GOT3 (cell line): ENCODE data around the gene SPTB.
"Not testable (repeated sequence)": the region's sequence is repeated elsewhere in the genome, so short reads cannot be mapped to it uniquely, and the experiment has no call there.

Source experiments
- DNase-seq: peaks from one replicate; lab custom pipeline; 2025; ENCODE audit warnings: mixed read lengths; lab: John Stamatoyannopoulos, UW

The SPTB gene

DNA sequence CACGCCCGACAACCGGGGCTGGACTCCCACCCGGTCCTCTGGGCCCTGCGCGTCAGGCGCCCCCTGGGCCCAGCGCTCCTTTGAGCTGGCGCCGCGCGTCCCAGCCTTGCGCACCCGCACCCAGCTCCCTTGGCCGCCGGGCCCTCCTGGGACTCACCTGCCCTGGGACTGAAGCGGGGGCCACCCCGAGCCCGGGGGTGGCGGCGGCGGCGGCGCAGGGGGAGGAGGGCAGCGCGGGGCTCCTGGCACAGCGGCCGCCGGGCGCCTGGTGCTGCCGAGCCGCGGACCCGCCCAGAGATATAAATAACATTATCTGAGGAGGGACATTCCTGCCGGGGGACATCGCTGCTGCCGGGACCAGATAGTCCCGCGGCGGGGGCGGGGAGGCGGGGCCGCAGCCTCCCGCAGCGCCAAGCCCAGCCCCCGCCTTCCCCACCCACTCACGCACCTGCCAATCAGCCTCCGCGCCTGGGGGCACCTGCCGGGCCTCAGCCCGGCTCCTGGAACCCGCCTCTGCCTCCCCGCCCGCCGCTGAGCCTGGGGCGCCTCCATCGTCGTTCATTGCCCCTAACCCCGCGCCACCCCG lies at the start of gene SPTB:
Gene SPTB (minus strand): TSS at position 273 of the 586 bp plus-strand sequence. CDS start 56,813 bp downstream, outside the sequence.
- DNase-seq, result no peak

GRCh38 chr14:64929014-64929359 lies 49.3 kb upstream of the SPTB start:
- DNase-seq, result no peak

- DNase-seq, result no peak
Observed at GRCh38 chr14:64928239-64929013, 48.7 kb upstream of the SPTB start.

DNA sequence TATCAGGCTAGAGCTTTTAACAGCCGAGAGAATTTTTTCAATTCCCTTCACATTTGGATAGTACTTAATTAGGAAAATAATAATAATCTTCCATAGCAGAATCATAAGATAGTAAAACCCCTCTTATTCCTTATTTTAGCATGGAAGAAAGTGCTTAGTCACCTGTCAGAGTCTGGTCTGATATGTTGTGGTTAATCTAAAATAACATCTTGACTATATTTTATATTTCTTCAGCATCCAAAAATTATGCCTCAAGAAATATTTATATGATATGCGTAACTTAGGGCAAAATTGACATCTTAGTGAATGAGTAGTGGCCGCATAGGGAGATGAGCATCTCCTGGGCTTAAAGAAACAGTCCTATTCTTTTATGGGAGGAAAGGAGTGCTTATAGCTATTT lies 47.3 kb upstream of the SPTB start:
- DNase-seq, result no peak

- no peak for DNase-seq
Observed at GRCh38 chr14:64926398-64926995, 46.8 kb upstream of the SPTB start.

- no peak for DNase-seq
Observed at GRCh38 chr14:64923015-64923414, 43.3 kb upstream of the SPTB start.

- DNase-seq, result no peak
Observed at GRCh38 chr14:64920465-64920864, 40.8 kb upstream of the SPTB start.

- DNase-seq, result no peak
Observed at GRCh38 chr14:64919618-64920017, 39.9 kb upstream of the SPTB start.

DNA sequence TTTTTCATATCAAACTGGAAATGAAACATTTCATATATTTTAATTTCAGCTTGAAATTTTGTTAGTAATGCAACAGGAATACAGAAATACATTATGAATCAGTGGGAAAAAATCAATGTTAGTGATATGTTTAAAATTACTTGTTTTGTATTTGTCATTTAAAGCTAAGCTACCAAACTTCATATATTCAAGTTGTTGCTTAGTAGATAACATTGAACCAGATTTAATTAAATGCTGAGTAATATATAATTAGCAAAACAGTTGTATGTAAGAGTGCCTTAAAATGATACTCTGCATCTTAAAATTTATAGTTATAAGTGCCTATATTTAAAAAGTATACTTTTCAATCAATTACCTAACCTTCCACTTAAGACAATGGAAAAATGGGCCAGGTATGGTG lies 39.5 kb upstream of the SPTB start:
- DNase-seq, result no peak

GRCh38 chr14:64918216-64918615 lies 38.5 kb upstream of the SPTB start:
- no peak for DNase-seq

GRCh38 chr14:64915797-64916196 lies 36.1 kb upstream of the SPTB start:
- DNase-seq, result no peak

GRCh38 chr14:64915029-64915424 lies 35.3 kb upstream of the SPTB start:
- no peak for DNase-seq

- peak; percentile 80 for DNase-seq
Observed at GRCh38 chr14:64914237-64915028, 34.7 kb upstream of the SPTB start, which contains the start of gene CHURC1. TSS of gene CHURC1 (plus strand) at chr14:64914455. CDS start at chr14:64914496, 41 bp downstream.

DNA sequence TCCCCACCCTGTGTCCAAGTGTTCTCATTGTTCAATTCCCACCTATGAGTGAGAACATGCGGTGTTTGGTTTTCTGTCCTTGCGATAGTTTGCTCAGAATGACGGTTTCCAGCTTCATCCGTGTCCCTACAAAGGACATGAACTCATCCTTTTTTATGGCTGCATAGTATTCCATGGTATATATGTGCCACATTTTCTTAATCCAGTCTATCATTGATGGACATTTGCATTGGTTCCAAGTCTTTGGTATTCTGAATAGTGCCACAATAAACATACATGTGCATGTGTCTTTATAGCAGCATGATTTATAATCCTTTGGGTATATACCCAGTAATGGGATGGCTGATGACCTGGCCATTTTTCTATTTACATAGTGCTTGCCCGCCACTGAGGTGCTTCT lies 33.8 kb upstream of the SPTB start:
- not testable (repeated sequence) for DNase-seq

DNA sequence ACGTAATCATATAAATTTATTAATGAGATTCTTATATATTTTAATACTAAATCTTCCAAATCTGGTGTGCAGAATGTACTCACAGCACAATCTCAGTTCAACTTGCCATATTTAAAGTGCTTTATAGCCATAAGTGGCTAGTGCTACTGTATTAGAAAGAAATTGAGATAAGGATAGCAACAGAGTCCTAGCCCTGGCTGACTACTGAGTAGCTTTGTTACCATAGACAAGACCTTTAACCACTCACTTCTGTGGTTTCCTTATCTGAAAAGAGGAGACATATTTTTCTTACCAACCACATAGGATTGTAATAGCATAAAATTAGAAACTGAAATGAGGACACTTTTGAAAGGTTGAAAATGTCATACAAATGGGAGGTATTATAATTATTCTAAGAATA lies 32.6 kb upstream of the SPTB start:
- DNase-seq, result no peak

- DNase-seq, result no peak
Observed at GRCh38 chr14:64910847-64911495, 31.3 kb upstream of the SPTB start.

DNA sequence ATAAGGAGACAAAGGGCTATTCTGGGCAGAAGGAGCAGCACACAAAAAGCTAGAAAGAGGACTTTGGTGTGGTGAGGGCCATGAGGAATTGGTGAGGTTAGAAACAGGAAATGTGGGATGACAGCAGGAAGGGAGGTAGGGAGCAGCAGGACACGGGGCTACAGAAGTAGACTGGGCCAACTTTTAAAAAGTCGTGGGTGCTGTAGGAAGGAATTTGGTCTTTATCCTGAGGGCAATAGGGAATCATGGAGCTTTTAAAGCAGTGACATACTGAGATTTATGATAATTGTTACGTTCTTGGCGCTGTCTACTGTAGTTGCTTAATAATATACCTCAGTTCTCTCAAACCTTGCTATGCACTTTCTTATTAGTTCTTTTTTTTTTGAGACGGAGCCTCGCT lies 26.3 kb upstream of the SPTB start:
- no peak for DNase-seq

GRCh38 chr14:64899958-64900357 lies 20.3 kb upstream of the SPTB start:
- no peak for DNase-seq

GRCh38 chr14:64891839-64892375 lies 12.2 kb upstream of the SPTB start:
- no peak for DNase-seq

DNA sequence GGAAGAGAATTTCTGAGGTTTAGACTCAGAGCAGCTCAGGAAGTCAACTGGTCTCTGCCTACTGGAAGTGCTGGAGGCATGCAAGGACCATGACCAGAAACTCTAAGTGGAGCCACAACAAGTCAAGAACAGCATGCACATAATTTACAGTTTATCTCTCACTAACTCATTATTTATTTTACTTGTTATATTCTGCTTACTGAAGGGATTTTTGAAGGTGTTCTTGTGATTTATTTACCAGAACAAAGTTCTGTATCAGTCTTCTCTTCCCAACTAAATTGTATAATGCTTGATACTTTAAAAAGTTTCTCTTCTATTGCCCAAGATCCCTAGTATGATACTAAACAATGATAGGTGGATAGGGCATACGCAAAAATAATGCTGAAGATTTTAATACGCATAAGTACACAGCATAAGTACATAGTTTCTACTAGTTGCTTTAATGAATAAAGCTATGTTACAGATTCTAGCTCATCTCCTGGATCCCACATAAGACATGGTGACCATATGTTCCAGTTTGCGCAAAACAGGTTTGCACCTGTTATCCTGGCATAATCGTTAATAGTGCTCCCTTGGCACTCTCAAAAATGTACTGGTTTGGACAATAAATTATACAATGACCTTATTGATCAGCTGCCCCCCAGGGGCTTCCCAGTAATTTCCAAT lies 11.6 kb upstream of the SPTB start:
- no peak for DNase-seq

DNA sequence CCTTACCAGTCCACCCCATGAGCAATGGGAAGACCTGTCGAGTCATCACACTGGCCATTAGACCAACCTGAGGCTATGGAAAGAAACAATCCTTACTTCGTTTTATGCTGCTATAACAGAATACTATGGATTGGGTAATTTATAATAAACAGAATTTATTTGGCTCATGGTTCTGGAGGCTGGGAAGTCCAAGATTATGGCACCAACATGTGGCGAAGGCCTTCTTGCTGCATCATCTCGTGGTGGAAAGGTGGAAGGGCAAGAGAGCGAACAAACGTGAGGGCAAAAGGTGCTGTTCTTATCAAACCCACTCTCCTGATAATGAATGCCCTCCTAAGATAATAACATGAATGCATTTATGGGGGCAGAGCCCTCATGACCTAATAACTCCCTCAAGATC lies 9.6 kb upstream of the SPTB start:
- no peak for DNase-seq
